ENCODE data around the gene CLEC2L.

DNA sequence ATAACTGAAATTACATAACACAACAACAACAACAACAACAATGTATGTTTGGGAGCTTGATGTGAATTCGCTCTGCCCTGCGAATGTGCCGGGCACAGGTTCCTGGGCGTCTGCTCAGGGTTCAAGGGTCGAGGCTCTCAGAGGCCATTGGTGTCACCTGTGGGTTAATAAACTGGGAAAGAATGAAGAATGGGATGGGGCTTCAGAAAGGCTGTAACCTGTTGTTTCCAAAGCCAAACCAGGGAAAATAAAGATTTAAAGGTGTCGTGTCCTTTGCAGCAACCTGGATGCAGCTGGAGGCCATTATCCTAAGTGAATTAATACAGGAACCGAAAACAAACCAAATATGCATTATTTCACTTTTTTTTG, 22.7 kb upstream of the CLEC2L start:
- no peak for TF ChIP-seq CTCF (IDR thresholded peaks at IDR 0.05)
- TF ChIP-seq POLR2AphosphoS5 (IDR thresholded peaks at IDR 0.05) = no peak
- TF ChIP-seq POLR2A (IDR thresholded peaks at IDR 0.05; ENCODE audit: low read depth) = no peak
